ENCODE data around the gene KLHL6.

KLHL6 gene, protein sequence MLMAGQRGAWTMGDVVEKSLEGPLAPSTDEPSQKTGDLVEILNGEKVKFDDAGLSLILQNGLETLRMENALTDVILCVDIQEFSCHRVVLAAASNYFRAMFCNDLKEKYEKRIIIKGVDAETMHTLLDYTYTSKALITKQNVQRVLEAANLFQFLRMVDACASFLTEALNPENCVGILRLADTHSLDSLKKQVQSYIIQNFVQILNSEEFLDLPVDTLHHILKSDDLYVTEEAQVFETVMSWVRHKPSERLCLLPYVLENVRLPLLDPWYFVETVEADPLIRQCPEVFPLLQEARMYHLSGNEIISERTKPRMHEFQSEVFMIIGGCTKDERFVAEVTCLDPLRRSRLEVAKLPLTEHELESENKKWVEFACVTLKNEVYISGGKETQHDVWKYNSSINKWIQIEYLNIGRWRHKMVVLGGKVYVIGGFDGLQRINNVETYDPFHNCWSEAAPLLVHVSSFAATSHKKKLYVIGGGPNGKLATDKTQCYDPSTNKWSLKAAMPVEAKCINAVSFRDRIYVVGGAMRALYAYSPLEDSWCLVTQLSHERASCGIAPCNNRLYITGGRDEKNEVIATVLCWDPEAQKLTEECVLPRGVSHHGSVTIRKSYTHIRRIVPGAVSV

DNA sequence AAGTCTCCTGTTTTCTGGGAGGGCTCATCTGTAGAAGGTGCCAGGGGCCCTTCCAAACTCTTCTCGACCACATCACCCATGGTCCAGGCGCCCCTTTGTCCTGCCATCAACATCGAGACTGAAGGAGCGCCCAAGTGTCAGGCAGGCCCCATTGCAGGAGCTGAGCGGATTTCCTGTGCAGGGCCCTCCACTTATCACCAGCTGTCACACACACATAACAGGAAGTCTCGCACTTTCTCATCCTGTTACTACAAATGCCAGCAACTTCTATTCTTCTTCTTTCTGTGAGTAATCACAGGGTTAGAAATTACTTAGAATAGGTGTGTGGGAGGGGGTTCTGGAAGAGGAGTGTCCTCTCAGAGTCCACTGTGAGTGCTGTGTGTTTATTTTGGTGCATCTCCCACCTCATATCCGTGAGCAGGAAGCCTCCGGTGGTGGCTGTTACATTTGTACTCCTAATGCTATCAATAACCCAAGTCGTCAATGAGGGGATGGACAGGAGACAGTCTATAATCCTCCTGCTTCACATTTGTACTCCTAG lies at the start of gene KLHL6:
KLHL6 (minus strand) TSS at position 166 of the 541 bp plus-strand sequence; CDS start at position 113, 53 bp downstream.
- in situ Hi-C loops (cut with MboI; ENCODE audit: low sequenced_read_pairs) = no loop called here

DNA sequence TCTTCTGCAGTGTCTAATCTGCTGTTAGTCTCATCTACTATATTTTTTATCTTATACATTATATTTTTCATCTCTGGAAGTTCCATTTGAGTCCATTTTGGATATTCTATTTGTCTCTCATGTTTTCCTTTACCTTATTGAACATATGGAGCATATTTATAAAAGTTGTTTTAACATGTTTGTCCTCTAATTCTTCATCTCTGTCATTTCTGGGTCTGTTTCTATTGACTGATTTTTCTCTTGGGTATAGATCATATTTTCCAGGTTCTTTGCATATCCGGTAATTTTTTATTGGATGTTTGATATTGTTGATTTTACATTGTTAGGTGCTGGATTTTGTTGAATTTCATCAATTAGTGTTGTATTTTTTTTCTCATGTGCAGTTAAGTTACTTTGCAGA lies 42.5 kb upstream of the KLHL6 start:
- in situ Hi-C loops (cut with MboI; ENCODE audit: low sequenced_read_pairs) = no loop called here

DNA sequence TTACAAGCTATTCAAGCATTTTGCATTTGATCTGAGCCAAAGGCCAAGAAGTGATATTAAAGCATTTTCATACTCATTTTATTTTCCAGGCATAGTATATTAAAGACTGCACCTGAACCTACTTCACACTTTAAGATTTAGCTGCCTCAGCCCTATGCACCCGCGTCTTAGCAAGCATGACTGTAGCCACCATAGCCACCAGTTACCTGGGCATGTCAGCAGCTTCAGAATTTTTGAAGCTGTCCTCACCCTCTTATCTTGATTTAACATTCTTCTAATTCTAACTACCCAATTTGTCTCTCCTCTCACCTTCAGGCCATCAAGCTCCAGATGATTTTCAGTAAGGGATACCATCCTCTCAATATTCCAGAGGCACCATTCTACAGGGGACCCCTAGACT lies 39.1 kb upstream of the KLHL6 start:
- in situ Hi-C loops (cut with MboI; ENCODE audit: low sequenced_read_pairs) = no loop called here

DNA sequence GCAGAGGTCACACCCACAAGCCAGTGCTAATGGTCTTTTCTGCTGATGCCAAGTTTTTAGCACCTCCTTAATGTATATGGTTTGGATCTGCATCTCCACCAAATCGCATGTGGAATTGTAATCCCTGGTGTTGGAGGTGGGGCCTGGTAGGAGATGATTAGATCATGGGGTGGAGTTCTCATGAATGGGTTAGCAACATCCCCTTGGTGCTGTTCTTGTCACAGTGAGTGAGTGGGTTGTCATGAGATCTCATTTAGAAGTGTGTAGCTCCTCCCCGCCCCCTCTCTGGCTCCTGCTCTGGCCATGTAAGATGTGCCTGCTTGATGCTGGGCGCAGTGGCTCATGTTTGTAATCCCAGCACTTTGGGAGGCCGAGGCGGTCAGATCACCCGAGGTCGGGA lies 37.3 kb upstream of the KLHL6 start:
- in situ Hi-C loops (cut with MboI; ENCODE audit: low sequenced_read_pairs) = no loop called here

DNA sequence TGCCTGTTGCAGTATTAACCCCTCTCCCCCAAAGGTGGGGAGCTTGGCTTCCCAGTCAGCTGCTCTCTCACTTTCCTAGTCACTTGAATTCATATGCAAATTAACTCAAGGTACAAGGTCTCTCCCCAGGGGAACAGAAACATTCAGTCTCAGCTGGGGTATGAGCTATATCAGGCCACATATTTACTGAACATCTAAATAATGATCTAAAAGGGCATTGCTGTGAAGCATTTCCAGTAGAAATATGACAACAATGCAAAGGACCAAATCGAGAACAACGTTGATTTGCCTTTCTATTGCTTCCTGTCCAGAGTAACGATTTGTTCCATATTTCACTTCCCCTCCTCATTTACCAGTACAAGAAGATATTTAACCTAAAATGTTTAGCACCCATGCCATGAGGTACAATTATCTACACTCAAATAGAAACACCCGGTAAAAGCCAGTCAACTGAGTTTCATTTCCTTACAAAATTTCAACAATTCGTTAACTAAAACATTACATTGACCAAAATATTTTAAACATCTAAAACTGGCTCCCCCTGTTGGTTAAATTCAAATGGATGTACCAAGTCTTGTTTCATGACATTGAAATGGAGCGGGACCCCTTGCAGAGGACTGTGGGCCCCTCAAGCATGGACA lies 36.5 kb upstream of the KLHL6 start:
- in situ Hi-C loops (cut with MboI; ENCODE audit: low sequenced_read_pairs) = no loop called here

DNA sequence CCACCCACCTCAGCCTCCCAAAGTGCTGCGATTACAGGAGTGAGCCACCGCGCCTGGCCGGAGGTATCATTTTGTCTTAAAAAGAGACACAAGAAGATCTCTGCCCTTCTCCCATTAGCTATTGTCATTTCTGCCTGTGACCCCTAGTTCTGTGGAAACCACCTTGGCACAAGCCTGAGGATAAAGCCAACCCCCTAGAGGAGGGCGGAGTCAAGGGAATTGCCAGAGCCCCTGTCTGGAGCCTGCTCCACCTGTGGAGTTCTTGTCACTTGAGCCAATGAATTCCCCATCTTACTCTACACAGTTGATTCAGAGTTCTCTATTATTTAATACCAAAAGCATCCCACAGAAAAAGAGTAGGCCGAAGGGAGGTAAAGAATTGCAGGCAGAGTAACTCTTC lies 34.9 kb upstream of the KLHL6 start:
- in situ Hi-C loops (cut with MboI; ENCODE audit: low sequenced_read_pairs) = no loop called here

DNA sequence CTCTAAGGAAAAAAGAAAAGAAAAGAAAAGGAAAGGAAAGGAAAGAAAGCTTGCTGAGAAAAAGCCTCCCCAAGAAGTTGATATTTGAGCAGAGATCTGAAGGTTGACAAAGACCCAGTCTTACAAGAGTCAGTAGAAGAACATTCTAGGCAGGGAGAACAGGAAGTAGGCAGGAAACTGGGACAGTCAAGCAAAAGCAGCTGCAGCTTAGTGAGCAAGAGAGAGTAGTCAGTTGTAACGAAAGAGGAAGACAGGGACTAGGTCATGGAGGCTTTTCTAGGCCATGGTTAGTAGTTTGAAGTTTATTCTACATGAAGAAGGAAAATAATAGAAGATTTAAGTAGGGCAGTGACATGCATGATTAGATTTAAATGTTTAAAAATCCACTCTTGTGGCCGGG lies 31.8 kb upstream of the KLHL6 start:
- in situ Hi-C loops (cut with MboI; ENCODE audit: low sequenced_read_pairs) = no loop called here

DNA sequence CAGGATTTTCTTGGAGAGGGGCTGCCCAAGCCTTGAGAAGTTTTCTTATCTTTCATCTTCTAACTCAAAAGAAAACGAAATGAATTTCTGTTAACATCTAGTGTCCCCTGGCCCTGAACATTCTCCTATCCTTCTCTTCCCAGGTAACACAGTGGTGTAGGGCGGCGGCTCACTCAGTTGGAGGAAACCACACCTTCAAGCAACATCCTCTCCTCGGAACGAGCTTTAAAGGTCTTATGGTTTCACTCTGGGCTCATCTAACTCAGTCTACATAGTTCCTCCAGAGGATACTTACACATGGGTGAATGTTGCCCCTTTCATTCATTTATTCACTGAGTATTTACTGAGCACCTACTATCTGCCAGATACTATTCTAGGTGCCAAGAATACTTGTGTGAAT lies 31.0 kb upstream of the KLHL6 start:
- in situ Hi-C loops (cut with MboI; ENCODE audit: low sequenced_read_pairs) = no loop called here

DNA sequence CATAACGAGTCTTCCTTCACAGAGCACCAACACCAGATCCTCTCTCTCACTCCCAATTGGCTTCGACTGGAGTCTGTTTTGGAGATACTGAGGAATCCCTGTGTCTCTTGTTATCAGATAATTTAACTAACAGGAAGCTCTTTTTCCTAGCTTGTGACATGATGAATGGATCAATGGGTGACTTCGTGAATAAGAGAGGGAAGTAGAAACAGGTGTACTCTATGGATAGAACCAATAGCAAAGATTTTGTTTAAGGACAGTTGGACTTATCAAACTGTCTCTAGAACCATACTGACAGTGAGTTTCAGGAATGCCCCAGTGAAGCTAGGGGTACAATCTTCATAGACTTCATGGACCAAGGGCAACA lies 29.4 kb upstream of the KLHL6 start:
- in situ Hi-C loops (cut with MboI; ENCODE audit: low sequenced_read_pairs) = no loop called here

DNA sequence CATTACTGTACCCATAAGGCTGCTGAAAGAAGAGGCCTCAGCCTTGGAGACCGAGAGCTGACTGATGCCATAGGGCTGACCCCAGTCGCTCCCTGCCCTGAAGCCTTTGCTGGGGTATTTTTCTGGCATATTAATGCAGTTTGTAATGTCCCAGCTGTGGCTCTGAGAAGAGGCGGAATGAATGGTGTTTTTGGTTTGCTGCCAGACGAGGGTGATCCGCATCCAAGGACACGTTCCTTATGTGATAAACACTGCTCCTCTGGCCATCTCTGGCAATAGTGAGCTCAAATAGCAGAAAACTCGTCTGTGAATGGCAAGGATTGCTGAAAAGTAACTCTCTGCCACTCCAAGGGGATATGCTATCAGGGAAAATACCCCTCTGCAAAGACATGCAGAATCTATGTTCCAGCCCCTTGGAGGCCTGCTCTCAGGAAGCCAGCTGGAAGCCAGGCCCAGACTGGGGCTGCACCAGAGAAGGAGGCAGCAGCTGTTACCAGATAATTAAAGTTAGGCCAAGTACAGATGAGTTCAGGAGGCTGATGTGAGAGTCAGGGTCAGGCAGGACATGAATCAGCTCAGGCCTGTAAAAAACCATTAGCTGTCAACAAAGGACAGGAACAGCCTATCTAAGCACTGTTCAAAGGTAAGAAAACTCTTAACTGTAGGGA lies 28.9 kb upstream of the KLHL6 start:
- in situ Hi-C loops (cut with MboI; ENCODE audit: low sequenced_read_pairs) = no loop called here

DNA sequence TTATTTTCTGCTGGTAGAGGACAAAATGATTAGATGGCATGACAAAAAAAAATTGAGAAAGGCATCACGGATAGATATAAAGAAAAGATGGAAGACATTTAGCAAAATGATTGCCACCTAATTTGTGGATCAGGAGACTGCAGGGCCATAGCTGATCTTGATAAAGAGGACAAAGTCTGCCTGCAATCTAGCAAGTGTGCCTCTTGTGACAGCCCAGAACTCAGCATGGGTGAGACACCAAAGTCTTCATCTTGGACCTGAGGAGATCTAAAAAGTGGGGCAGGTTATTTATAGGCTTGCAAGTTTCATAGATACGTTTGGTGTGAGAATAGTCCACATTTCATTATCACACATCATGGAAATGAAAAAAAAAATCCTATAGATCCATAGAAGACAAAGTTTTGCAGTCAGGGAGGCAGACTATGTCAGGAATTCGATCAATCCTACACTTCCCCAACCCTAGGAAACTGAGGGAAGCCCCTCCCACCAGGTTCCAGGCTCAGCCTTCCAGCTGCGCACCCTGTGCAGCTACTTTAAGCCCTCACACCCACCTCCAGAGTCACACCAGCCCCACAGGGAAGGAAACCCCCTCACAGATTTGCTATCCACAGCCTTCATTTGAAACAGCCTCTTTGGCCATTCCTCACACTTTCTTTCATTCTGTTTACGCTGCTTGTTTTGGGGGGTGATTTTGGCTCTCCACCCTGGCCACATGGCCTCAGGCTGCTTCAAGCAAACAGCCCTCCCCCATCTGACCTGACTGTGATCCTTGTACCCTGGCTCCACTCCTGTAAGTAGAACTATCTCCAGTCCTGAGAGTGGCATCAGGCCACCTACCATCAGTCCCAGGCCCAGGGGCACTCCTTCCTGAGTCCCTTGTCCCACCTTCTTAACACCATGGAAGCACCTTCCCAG lies 28.1 kb upstream of the KLHL6 start:
- in situ Hi-C loops (cut with MboI; ENCODE audit: low sequenced_read_pairs) = no loop called here

DNA sequence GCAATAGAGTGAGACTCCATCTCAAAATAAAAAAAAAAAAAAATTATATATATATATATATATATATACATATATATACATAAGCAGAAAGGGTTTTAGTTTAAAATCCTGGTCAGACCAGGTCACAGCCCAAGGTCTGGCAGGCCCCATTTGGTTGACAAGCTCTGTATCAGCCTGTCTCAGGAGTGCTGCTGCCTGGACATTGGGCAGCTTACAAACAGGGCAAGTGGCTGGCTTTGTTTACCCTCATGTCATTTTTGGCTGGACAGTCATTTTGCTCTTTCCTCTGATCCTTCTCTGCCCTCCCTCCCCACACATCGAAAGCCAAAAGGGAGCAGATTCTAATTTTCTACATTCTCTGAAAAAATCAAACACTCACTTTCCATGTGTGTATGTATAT lies 26.7 kb upstream of the KLHL6 start:
- in situ Hi-C loops (cut with MboI; ENCODE audit: low sequenced_read_pairs) = no loop called here

DNA sequence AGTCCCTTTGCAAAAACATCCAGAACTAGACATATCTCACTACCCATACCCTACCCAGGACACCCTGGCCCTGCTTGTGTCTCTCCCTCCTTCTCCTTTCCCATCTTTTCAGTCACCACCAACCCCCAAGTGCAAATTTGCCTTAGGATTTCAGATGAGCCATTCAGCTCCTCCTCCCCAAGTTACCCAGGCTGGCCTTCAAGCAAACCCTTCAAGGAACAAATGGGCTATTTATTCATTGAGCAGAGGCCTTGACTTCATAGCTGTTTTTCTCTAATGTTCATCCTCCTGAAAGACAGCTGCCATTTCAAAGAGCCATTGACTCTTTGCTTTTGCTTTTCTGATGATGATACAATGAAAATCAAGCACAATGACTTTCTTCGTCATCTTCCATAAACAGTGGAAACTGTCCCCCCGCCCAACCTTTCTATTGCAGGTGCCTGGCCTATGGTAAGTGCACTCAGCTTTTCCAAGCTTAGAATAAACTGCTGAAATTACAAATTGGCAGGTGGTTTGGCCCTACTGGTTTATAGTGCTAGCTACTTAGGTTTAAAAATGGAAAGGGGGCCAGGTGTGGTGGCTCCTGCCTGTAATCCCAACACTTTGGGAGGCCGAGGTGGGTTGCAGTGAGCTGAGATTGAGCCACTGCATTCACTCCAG lies 26.1 kb upstream of the KLHL6 start:
- in situ Hi-C loops (cut with MboI; ENCODE audit: low sequenced_read_pairs) = no loop called here

DNA sequence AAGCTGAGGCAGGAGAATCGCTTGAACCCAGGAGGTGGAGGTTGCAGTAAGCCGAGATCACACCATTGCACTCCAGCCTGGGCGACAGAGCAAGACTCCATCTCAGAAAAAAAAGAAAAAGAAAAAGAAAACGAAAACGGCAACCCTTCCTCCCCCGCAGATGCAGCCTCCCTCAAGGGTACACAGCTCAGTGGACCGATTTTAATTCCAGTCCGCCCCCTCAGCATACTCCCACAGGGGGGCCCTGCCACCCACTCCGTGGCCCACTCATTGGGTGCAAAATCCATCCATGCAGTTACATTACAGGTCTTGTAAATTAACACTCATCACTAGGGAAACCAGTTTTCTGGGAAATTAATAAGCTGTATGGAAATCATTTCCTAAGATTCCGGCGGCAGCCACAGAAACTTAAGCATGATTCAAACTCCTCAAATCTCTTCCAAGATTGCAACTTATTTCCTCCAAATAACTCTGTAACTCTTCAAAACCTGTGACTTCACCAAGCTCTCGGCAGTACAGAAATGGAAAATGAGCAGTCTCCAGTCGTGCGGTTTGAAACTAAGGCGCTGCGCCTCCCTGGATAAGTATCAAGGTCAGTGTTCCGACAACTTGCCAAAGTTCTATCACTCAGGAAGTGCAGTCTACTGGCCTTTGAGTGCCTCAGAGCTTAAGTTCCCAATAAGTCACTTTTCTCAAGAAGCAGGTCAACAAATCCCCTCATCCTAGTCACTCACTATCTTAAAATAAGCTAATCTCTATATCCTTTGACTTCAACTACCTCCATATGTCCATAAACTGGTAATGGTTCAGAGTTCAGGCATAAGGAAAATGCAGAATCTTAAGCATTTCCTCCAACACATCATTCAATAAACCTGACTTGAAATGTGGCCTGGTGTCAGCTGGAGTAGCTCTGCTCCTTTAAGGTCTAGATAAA lies 24.7 kb upstream of the KLHL6 start:
- in situ Hi-C loops (cut with MboI; ENCODE audit: low sequenced_read_pairs) = no loop called here

DNA sequence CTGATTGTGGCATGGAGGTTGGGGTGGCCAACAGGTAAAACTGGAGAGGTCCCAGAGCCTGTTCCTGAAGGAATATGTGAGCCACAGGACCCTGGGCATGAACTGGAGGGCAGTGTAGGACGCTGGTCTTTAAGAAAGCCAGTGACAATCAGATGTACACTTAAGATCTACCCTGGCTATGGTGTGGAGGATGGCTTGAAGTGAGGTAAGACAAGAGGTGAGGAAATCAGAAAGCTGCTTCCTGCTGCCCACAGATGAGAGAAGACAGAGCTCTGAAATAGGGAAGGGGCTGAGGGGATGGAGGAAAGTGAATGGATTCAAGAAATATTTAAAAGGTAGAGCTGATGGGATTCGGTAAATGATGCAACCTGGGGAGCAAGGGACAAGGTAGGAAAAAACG lies 22.7 kb upstream of the KLHL6 start:
- in situ Hi-C loops (cut with MboI; ENCODE audit: low sequenced_read_pairs) = no loop called here

DNA sequence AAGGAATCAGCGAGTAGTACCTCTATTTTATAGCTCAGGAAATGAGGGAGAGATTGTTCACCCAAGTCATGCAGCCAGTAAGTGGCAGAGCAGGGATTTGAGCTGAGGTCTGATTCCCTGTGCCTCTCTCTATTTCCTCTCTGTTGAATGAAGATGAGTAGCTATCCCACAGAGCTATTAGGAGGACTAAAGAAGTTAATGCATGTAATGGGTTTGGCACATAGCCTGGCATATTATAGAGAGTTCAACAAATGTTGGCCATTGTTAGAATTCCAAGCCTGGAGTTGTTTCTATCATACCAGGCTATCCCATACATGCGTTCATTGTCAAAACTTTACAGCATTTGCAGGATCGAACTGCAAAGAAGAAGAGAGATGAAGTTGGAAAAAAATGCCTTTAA lies 21.8 kb upstream of the KLHL6 start:
- in situ Hi-C loops (cut with MboI; ENCODE audit: low sequenced_read_pairs) = no loop called here

DNA sequence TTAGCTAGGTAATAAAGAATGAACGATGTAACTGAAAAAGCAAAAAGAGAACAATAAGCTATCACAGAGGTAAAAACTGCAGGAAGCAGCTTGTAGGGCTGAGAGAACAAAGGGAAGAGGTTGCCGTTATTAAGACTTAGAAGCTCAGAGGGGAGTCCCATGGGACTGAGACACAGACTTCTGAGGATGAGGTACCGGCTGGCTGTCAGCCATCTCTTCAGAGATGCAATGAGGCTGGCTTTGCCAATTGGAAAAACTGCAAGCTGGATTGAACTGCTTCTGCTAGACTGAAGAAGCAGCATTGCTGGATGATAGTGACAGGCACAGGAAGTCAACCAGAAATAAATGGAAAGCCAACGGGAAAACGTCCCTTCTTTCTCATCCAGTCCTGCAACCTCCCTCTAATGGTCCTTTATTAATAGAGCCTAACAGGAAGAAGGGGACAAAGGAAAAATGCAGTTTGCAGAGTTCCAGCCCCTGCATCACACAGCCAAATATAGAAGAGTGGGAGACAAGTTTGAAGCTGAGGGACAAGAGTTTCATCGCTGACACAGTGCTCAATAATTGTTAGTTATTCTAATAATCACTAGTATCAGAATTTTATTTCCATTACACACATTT lies 21.1 kb upstream of the KLHL6 start:
- in situ Hi-C loops (cut with MboI; ENCODE audit: low sequenced_read_pairs) = no loop called here

DNA sequence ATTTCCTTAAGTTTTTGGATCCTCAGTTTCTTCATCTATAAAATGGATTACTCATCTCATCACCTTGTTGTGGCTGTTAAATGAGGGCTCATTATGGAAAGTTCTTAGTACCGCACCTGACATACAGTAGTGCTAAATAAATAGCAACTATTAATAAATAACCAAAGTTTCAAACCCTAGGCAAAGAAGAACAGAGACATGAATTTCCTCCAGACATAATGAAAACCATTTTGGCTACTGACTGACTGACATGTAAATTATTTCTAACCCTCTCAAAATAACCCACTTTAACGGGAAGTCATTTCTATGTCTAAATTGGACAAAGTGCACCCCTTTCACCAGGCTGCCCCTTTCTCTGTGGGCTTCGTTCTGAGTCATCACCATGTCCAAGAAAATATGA lies 17.4 kb upstream of the KLHL6 start:
- in situ Hi-C loops (cut with MboI; ENCODE audit: low sequenced_read_pairs) = no loop called here

All from HL-60/S4 treated with retinoic acid at 250 ng/mL for 4 days and 3 days (cell line).